Dendritic cell treated with granulocyte-macrophage colony-stimulating factor and Interleukin-4, amounts not matched to agents 40 ng/mL and 50 ng/mL, for 4 days (primary cell): ENCODE data around the gene ATP6V1G3.
"Not testable (repeated sequence)": the region's sequence is repeated elsewhere in the genome, so short reads cannot be mapped to it uniquely, and the experiment has no call there.

Source experiments
- H3K27ac Mint-ChIP-seq: one replicate; pipeline ENCODE4 v1.8.0; 2022; ENCODE audit warnings: mild to moderate bottlenecking, mixed read lengths
- H3K27me3 Mint-ChIP-seq: one replicate; pipeline ENCODE4 v1.8.0; 2022; ENCODE audit warnings: mild to moderate bottlenecking, mixed read lengths
- H3K36me3 Mint-ChIP-seq: one replicate; pipeline ENCODE4 v1.8.0; 2022; ENCODE audit warnings: low read depth, mixed read lengths
- H3K4me1 Mint-ChIP-seq: one replicate; pipeline ENCODE4 v1.8.0; 2022; ENCODE audit warnings: low read depth, mixed read lengths
- H3K4me3 Mint-ChIP-seq: one replicate; pipeline ENCODE4 v1.8.0; 2022; ENCODE audit warnings: mild to moderate bottlenecking, moderate library complexity, mixed read lengths
- H3K9me3 Mint-ChIP-seq: one replicate; pipeline ENCODE4 v1.8.0; 2022; ENCODE audit warnings: mixed read lengths
- intact Hi-C: fragments of 100-400 bp; cut with micrococcal nuclease; formaldehyde crosslinking; loops from one replicate; pipeline ENCODE4 v1.15.0; 2022

Gene ATP6V1G3, protein sequence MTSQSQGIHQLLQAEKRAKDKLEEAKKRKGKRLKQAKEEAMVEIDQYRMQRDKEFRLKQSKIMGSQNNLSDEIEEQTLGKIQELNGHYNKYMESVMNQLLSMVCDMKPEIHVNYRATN

GRCh38 chr1:198540580-198540979 is at the start of gene ATP6V1G3:
ATP6V1G3 (minus strand) TSS chr1:198540680; CDS start chr1:198540650, 30 bp downstream.
- no peaks in the 10 kb centered on the region for H3K9me3 Mint-ChIP-seq
- H3K4me1 Mint-ChIP-seq: peaks cover 29% of the 10 kb centered on the region
- no peaks in the 10 kb centered on the region for H3K36me3 Mint-ChIP-seq
- no peak within 1 kb of the TSS for H3K4me3 Mint-ChIP-seq
- intact Hi-C loops: loop anchor here (5.0 kb wide), 2 partner anchors 37 to 102 kb away; no protein-coding TSS in a partner anchor
- H3K27ac Mint-ChIP-seq: no peak within 1 kb of the TSS
- no peaks in the 10 kb centered on the region for H3K27me3 Mint-ChIP-seq

DNA sequence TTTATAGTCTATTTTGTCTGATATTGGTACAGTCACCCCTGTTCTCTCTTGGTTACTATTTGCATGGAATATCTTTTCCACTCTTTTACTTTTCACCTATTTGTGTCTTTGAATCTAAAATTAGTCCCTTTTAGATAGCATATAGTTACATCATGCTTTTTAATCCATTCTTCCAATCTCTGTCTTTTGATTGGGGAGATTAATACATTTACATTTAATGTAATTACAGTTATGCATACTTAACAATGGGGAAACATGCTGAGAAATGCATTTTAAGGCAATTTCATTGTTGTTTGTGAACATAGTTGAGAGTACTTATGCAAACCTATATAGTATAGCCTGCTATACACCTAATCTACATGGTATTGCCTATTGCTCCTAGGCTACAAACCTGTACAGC is 48.4 kb upstream of the ATP6V1G3 start:
- Mint-ChIP-seq H3K36me3 (no peaks in the 10 kb centered on the region), H3K4me1 (no peaks in the 10 kb centered on the region), H3K27me3 (no peaks in the 10 kb centered on the region), H3K9me3 (peaks cover 50% of the 10 kb centered on the region), H3K27ac (no peak overlapping the region), H3K4me3 (no peak overlapping the region)
- intact Hi-C loops: no loop called here

- Mint-ChIP-seq H3K9me3 (peaks cover 55% of the 10 kb centered on the region), H3K36me3 (peaks cover 12% of the 10 kb centered on the region), H3K4me1 (no peaks in the 10 kb centered on the region), H3K27ac (no peak overlapping the region), H3K4me3 (no peak overlapping the region), H3K27me3 (no peaks in the 10 kb centered on the region)
- intact Hi-C loops: no loop called here
These were observed 43.7 kb upstream of the ATP6V1G3 start for GRCh38 chr1:198584163-198584562.

GRCh38 chr1:198583209-198583802 is 42.8 kb upstream of the ATP6V1G3 start:
- H3K27me3 Mint-ChIP-seq, intact Hi-C loops, H3K4me1 Mint-ChIP-seq, H3K27ac Mint-ChIP-seq, H3K4me3 Mint-ChIP-seq: not testable (repeated sequence)
- Mint-ChIP-seq H3K9me3 (peaks cover 46% of the 10 kb centered on the region), H3K36me3 (peaks cover 12% of the 10 kb centered on the region)

DNA sequence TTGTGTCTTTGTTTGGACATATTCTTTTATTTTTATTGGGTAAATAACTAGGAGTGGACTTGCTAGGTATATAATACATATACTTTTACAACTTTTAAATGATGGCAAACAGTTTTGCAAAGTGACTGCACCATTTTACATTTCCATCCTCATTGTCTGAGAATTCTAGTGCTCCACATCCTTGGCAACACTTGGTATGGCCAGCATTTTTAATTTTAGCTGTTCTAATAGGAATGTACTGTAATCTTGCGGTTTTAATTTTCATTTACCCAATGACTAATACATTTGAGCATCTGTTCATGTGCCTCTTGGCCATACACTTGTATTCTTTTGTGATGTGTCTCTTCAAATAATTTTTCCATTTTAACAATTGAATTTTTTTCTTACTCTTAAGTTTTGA is 37.0 kb upstream of the ATP6V1G3 start:
- no peak overlapping the region for H3K4me3 Mint-ChIP-seq
- no peak overlapping the region for H3K27ac Mint-ChIP-seq
- intact Hi-C loops: loop anchor here (5.0 kb wide), 1 partner anchor 35 kb away; the partner anchor contains the start of gene ATP6V1G3
- no peaks in the 10 kb centered on the region for H3K27me3 Mint-ChIP-seq
- H3K4me1 Mint-ChIP-seq: peaks cover 11% of the 10 kb centered on the region
- H3K36me3 Mint-ChIP-seq: peaks cover 12% of the 10 kb centered on the region
- H3K9me3 Mint-ChIP-seq: peaks cover 19% of the 10 kb centered on the region

DNA sequence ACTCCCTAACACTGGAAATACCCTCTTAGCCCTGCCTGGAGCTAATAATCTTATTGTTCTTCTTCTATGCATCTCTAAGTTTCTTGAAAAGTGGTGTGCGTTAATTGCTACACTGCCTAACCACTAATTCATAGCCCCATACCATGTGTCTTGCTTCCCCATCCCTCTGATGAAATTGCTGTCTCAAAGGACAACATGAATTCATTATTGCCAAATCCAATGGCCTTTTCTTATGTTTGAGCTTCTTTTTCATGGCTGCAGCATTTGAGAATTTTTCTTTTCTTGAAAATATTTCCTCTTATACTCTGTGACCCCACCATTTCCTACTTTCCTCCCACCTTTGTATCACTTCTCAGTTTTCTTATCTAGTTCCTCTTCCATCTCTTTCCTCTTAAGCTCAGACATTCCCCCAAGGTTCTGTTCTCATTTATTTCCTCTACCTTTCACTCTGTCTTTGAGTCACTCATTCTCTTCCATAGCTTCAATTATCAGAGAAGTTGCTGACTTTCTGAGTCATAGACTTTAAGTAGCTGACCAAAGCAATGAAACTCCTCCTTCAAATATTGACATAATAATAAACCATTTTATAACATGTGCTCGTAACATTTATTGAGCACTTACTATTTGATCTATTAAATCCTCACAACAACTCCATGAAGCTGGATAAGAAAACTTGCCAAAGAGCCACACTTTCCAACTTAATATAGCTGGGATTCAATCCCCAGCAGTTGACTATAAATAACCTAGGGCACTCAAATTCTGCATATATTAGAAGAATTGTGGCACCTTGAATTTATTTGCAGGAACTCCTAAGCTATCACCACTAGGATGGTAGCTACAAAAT is 35.5 kb upstream of the ATP6V1G3 start:
- intact Hi-C loops: loop anchor here (5.0 kb wide), 1 partner anchor 34 kb away; the partner anchor contains the start of gene ATP6V1G3
- peak overlapping the region; percentile 21 for H3K27ac Mint-ChIP-seq
- H3K4me1 Mint-ChIP-seq: peaks cover 11% of the 10 kb centered on the region
- peaks cover under 1% of the 10 kb centered on the region for H3K36me3 Mint-ChIP-seq
- H3K4me3 Mint-ChIP-seq: no peak overlapping the region
- H3K9me3 Mint-ChIP-seq: peaks cover 5% of the 10 kb centered on the region
- no peaks in the 10 kb centered on the region for H3K27me3 Mint-ChIP-seq

DNA sequence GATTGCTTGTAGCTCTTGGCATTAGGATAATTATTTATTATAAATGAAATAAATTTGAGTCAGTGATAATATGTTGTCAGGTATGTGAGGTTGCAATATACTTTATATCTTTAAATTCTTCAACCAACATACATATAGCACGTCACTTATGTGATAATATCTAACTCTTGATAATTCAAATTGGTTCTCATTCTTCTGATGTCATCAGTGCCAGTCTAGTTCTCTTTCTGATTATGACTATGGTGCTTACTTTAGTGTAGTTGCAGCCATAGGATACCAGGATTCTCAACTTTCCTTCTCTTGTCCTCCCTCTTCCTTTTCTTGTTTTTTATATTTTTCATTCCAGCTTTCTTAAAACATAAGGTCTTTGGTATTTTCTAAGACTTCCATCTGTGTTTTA is 34.8 kb upstream of the ATP6V1G3 start:
- H3K9me3 Mint-ChIP-seq: no peaks in the 10 kb centered on the region
- no peak overlapping the region for H3K4me3 Mint-ChIP-seq
- intact Hi-C loops: loop anchor here (5.0 kb wide), 1 partner anchor 33 kb away; the partner anchor contains the start of gene ATP6V1G3
- no peaks in the 10 kb centered on the region for H3K27me3 Mint-ChIP-seq
- H3K27ac Mint-ChIP-seq: peak overlapping the region; percentile 21
- H3K4me1 Mint-ChIP-seq: peaks cover 11% of the 10 kb centered on the region
- H3K36me3 Mint-ChIP-seq: no peaks in the 10 kb centered on the region

DNA sequence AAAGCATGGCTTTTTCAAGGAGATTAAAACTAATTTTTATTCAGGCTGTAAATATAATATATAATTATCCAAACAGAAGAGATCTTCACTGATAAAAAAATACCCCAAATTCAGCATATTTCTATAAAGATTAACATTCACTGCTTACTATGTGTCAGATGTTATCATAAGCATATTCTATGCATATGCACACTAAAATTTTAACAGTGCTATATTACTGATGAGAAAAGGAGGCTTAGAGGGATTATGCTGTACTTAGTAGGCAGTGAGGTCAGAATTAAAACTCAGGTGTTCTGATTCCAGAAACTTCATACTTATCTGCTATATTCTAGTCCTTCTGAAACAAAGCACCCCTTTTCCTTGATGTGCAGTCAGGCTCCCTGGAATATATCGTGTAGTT is 33.8 kb upstream of the ATP6V1G3 start:
- Mint-ChIP-seq H3K27ac (no peak overlapping the region), H3K4me1 (peaks cover 11% of the 10 kb centered on the region), H3K27me3 (no peaks in the 10 kb centered on the region), H3K9me3 (no peaks in the 10 kb centered on the region), H3K4me3 (no peak overlapping the region), H3K36me3 (no peaks in the 10 kb centered on the region)
- intact Hi-C loops: no loop called here

DNA sequence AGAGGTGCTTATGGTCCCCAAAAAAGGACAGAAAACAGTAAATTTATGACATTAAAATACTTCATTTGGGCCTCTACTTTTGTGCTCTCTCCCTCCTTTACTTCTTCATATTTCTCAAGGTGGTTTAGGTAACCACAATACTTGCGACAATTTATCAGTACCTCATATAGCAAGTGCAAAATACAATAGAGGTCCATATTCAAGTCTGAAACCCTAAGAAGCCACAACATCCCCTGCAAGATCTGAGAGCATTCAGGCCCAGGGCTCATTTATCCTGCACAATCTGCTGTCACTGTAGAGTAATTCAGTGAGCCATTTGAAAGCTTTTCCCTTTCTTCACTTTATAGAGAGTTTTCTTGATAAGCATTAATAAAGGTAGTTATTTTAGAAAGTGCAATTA is 24.2 kb upstream of the ATP6V1G3 start:
- Mint-ChIP-seq H3K4me3 (no peak overlapping the region), H3K27ac (no peak overlapping the region), H3K9me3 (peaks cover 12% of the 10 kb centered on the region), H3K36me3 (no peaks in the 10 kb centered on the region), H3K4me1 (no peaks in the 10 kb centered on the region), H3K27me3 (no peaks in the 10 kb centered on the region)
- intact Hi-C loops: no loop called here

DNA sequence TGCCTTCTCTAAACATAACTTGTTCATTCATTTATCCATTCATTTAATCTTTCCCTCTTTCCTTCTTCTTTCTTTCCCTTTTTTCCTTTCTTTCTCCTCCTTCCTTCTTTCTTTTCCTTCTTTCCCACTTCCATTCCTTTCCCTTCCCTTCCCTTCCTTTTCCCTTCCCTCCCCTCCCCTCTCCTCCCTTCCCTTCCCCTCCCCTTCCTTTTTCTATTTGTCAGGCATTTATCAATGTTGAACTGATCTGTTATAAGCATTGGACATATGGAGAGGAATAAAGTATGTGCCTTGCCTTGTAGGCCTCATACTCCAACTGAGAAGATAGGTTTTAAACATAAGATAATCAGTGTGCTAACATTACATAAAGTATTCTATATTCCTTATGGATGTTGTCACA is 23.7 kb upstream of the ATP6V1G3 start:
- intact Hi-C loops: no loop called here
- no peaks in the 10 kb centered on the region for H3K4me1 Mint-ChIP-seq
- H3K27ac Mint-ChIP-seq: no peak overlapping the region
- H3K36me3 Mint-ChIP-seq: no peaks in the 10 kb centered on the region
- H3K4me3 Mint-ChIP-seq: no peak overlapping the region
- no peaks in the 10 kb centered on the region for H3K27me3 Mint-ChIP-seq
- H3K9me3 Mint-ChIP-seq: peaks cover 12% of the 10 kb centered on the region

DNA sequence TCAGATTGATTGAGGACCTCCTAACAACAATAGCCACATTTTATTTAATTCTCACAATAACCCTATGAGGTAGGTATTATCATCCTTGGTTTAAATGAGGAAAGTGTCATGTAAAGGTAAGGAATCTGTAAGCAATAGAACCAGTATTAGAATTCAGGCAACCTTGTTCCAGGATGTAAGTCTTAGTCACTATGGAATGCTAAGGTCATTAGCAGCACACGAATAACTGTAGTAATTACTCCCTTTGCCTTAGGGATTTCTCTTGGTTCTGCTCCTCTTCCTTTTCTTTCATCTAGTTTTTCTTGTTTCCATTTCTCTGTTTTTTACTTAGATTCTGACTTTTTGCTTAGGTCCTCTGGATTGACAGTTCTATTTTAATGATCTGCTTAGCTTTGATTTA is 23.1 kb upstream of the ATP6V1G3 start:
- Mint-ChIP-seq H3K27me3 (no peaks in the 10 kb centered on the region), H3K4me1 (no peaks in the 10 kb centered on the region), H3K36me3 (no peaks in the 10 kb centered on the region), H3K9me3 (peaks cover 12% of the 10 kb centered on the region), H3K4me3 (no peak overlapping the region), H3K27ac (no peak overlapping the region)
- intact Hi-C loops: no loop called here

- no peak overlapping the region for H3K27ac Mint-ChIP-seq
- H3K27me3 Mint-ChIP-seq: no peaks in the 10 kb centered on the region
- no peak overlapping the region for H3K4me3 Mint-ChIP-seq
- peaks cover 16% of the 10 kb centered on the region for H3K9me3 Mint-ChIP-seq
- H3K4me1 Mint-ChIP-seq: peaks cover 21% of the 10 kb centered on the region
- no peaks in the 10 kb centered on the region for H3K36me3 Mint-ChIP-seq
- intact Hi-C loops: no loop called here
These were observed 19.7 kb upstream of the ATP6V1G3 start for GRCh38 chr1:198560161-198560560.

DNA sequence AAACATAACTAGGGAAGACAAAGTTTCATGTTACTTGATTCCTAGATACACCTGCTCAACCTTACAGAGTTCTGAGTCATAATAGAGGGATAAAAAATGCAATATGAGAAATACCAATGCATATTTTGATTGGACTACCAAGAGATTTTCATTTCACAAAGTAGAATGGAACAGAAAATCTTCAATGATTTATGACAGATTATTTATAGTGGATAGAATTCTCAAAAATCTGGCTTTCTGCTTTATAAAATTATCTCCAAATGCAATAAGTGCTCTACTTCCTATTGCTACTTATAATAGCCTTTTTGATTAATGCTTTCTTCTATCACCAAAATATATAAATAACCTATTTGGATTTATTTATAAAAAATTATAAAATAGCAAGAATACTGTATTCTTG is 18.9 kb upstream of the ATP6V1G3 start:
- Mint-ChIP-seq H3K27ac (no peak overlapping the region), H3K4me3 (no peak overlapping the region), H3K36me3 (no peaks in the 10 kb centered on the region), H3K9me3 (peaks cover 16% of the 10 kb centered on the region), H3K4me1 (peaks cover 21% of the 10 kb centered on the region), H3K27me3 (no peaks in the 10 kb centered on the region)
- intact Hi-C loops: no loop called here

- no peak overlapping the region for H3K4me3 Mint-ChIP-seq
- intact Hi-C loops: no loop called here
- H3K27ac Mint-ChIP-seq: no peak overlapping the region
- no peaks in the 10 kb centered on the region for H3K27me3 Mint-ChIP-seq
- H3K9me3 Mint-ChIP-seq: peaks cover 16% of the 10 kb centered on the region
- H3K4me1 Mint-ChIP-seq: peaks cover 21% of the 10 kb centered on the region
- H3K36me3 Mint-ChIP-seq: no peaks in the 10 kb centered on the region
These were observed 17.9 kb upstream of the ATP6V1G3 start for GRCh38 chr1:198558402-198558801.
